ENCODE measurements around the gene HAAO.
"Not testable (repeated sequence)": the region's sequence is repeated elsewhere in the genome, so short reads cannot be mapped to it uniquely, and the experiment has no call there.

GRCh38 chr2:42731316-42731715, 61.1 kb downstream of the HAAO start:
- not testable (repeated sequence) for TF ChIP-seq CTCF (IDR thresholded peaks at IDR 0.05); ATF2 (CRISPR knock-in tag; IDR thresholded peaks at IDR 0.05; ENCODE audit: borderline replicate concordance, low read depth); AFF4 (CRISPR knock-in tag; IDR thresholded peaks at IDR 0.05; ENCODE audit: borderline replicate concordance); USF2 (CRISPR knock-in tag; IDR thresholded peaks at IDR 0.05); JUN (CRISPR knock-in tag; IDR thresholded peaks at IDR 0.05); E2F1 (CRISPR knock-in tag; IDR thresholded peaks at IDR 0.05); NR2C2 (CRISPR knock-in tag; IDR thresholded peaks at IDR 0.05); SP1 (CRISPR knock-in tag; conservative IDR thresholded peaks at IDR 0.05); USF1 (CRISPR knock-in tag; IDR thresholded peaks at IDR 0.05); ATF1 (CRISPR knock-in tag; IDR thresholded peaks at IDR 0.05); ATF3 (CRISPR knock-in tag; conservative IDR thresholded peaks at IDR 0.05); ETV6 (CRISPR knock-in tag; IDR thresholded peaks at IDR 0.05); E2F5 (CRISPR knock-in tag; IDR thresholded peaks at IDR 0.05); PREB (CRISPR knock-in tag; IDR thresholded peaks at IDR 0.05; ENCODE audit: borderline replicate concordance)

Data from WTC11 (cell line).